ENCODE results near the gene PRKAA2.

Gene PRKAA2

GRCh38 chr1:56665384-56665783 lies 20.3 kb downstream of the PRKAA2 start:
- Histone ChIP-seq H3K4me1 (ENCODE audit: control insufficient read depth, insufficient read depth, low read length) (no peaks in the 10 kb centered on the region; the same call in 1 of the 2 replicates), H3K9me3 (ENCODE audit: control insufficient read depth, insufficient read depth, low read depth, low read length) (no peaks in the 10 kb centered on the region), H3K4me3 (ENCODE audit: low read depth, low read length) (no peak overlapping the region), H3K36me3 (ENCODE audit: control insufficient read depth in 2 of 2, insufficient read depth in 1 of 2, low read length in 2 of 2) (no peaks in the 10 kb centered on the region; a peak in 1 of 3 replicates), H3K27ac (ENCODE audit: extremely low read depth, low read depth, low read length) (no peak overlapping the region)
- TF ChIP-seq ZNF701 (tag by site-specific recombination; IDR thresholded peaks at IDR 0.05): no peak
- TF ChIP-seq KLF8 (tag by site-specific recombination; IDR thresholded peaks at IDR 0.05): no peak
- TF ChIP-seq PRDM6 (tag by site-specific recombination; IDR thresholded peaks at IDR 0.05): peak; percentile 56; the same call in 1 of the 2 replicates
- TF ChIP-seq ZNF707 (tag by site-specific recombination; IDR thresholded peaks at IDR 0.05): no peak
- POLR2A ChIA-PET: no interaction called here
- CTCF ChIA-PET: no interaction called here

DNA sequence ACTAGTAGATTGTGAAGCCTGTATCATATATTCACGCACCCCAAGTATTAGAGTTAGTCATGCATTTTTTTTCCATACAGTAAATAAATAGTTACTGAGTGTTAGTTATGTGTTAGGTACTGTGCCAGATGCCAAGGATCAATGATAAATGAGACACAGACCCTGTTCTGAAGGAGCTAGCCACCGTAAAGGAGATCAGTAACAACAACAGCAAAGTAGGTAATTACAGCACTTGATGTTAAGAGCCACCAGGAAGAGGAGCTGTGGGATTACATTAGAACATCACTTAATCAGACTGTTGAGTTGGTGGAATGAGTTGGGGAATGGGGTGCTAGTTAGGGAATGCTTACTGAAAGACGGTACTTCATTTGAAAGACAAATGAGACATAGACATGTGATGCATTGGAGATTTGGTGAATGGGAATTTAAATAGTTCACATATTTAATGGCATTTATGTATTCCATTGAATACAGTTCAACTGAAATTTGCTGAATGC lies 21.0 kb downstream of the PRKAA2 start:
- TF ChIP-seq ZNF16 (tag by site-specific recombination; IDR thresholded peaks at IDR 0.05; ENCODE audit: low read depth) (no peak), SP7 (tag by site-specific recombination; IDR thresholded peaks at IDR 0.05) (peak; percentile 74), MZF1 (tag by site-specific recombination; IDR thresholded peaks at IDR 0.05; ENCODE audit: borderline replicate concordance) (0 out of 2 replicates have a peak, but pooled peaks have one; percentile 17), OSR2 (tag by site-specific recombination; IDR thresholded peaks at IDR 0.05) (peak; percentile 78), ZNF214 (tag by site-specific recombination; IDR thresholded peaks at IDR 0.05; ENCODE audit: borderline replicate concordance) (no peak)
- TF ChIP-seq, protein P1, sequence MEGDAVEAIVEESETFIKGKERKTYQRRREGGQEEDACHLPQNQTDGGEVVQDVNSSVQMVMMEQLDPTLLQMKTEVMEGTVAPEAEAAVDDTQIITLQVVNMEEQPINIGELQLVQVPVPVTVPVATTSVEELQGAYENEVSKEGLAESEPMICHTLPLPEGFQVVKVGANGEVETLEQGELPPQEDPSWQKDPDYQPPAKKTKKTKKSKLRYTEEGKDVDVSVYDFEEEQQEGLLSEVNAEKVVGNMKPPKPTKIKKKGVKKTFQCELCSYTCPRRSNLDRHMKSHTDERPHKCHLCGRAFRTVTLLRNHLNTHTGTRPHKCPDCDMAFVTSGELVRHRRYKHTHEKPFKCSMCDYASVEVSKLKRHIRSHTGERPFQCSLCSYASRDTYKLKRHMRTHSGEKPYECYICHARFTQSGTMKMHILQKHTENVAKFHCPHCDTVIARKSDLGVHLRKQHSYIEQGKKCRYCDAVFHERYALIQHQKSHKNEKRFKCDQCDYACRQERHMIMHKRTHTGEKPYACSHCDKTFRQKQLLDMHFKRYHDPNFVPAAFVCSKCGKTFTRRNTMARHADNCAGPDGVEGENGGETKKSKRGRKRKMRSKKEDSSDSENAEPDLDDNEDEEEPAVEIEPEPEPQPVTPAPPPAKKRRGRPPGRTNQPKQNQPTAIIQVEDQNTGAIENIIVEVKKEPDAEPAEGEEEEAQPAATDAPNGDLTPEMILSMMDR (tag by site-specific recombination; IDR thresholded peaks at IDR 0.05): 0 out of 2 replicates have a peak, but pooled peaks have one; percentile 10
- no peaks in the 10 kb centered on the region for H3K9me3 ChIP-seq (ENCODE audit: control insufficient read depth, insufficient read depth, low read depth, low read length)
- no peaks in the 10 kb centered on the region; a peak in 1 of 3 replicates for H3K36me3 ChIP-seq (ENCODE audit: control insufficient read depth in 2 of 2, insufficient read depth in 1 of 2, low read length in 2 of 2)
- no peak overlapping the region for H3K27ac ChIP-seq (ENCODE audit: extremely low read depth, low read depth, low read length)
- H3K4me1 ChIP-seq (ENCODE audit: control insufficient read depth, insufficient read depth, low read length): no peaks in the 10 kb centered on the region; the same call in 1 of the 2 replicates
- ChIA-PET POLR2A (no interaction called here), CTCF (no interaction called here)
- H3K4me3 ChIP-seq (ENCODE audit: low read depth, low read length): no peak overlapping the region

- Histone ChIP-seq H3K4me1 (ENCODE audit: control insufficient read depth, insufficient read depth, low read length) (no peaks in the 10 kb centered on the region; the same call in 1 of the 2 replicates), H3K9me3 (ENCODE audit: control insufficient read depth, insufficient read depth, low read depth, low read length) (no peaks in the 10 kb centered on the region), H3K4me3 (ENCODE audit: low read depth, low read length) (no peak overlapping the region), H3K36me3 (ENCODE audit: control insufficient read depth in 2 of 2, insufficient read depth in 1 of 2, low read length in 2 of 2) (no peaks in the 10 kb centered on the region), H3K27ac (ENCODE audit: extremely low read depth, low read depth, low read length) (no peak overlapping the region)
- CTCF ChIA-PET: interaction anchor here (0.5 kb wide), 1 partner anchor 901 kb away, joined by 3 read pairs; no protein-coding TSS in a partner anchor
- TF ChIP-seq ZNF112 (tag by site-specific recombination; IDR thresholded peaks at IDR 0.05) (no peak), ZNF510 (tag by site-specific recombination; IDR thresholded peaks at IDR 0.05; ENCODE audit: insufficient replicate concordance) (no peak)
- TF ChIP-seq, protein P2, sequence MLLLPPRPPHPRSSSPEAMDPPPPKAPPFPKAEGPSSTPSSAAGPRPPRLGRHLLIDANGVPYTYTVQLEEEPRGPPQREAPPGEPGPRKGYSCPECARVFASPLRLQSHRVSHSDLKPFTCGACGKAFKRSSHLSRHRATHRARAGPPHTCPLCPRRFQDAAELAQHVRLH (tag by site-specific recombination; IDR thresholded peaks at IDR 0.05): no peak
- POLR2A ChIA-PET: no interaction called here
Measured at GRCh38 chr1:56670350-56670749, 25.2 kb downstream of the PRKAA2 start.

DNA sequence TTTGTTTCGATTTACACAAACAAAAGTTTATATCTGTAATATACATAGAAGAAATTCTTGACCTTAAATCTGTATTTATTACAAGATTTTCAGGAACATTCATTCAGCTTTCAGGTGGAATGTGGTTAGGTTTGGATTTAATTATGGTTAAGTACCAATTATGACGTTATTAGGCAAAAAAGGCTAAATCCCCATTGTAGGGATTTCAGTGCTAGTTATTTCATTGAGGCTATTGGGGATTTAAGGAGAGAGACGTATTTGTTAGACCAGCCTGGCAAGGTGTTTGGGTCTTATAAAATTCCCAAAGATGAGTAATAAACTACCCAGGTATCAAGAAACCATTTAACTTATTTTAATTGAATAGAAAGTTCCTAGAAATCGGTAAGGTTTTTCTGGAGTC lies 26.0 kb downstream of the PRKAA2 start:
- peaks cover 1% of the 10 kb centered on the region for H3K4me1 ChIP-seq (ENCODE audit: control insufficient read depth, insufficient read depth, low read length)
- CTCF ChIA-PET: no interaction called here
- H3K27ac ChIP-seq (ENCODE audit: extremely low read depth, low read depth, low read length): no peak overlapping the region
- POLR2A ChIA-PET: no interaction called here
- H3K4me3 ChIP-seq (ENCODE audit: low read depth, low read length): no peak overlapping the region
- TF ChIP-seq MZF1 (tag by site-specific recombination; IDR thresholded peaks at IDR 0.05; ENCODE audit: borderline replicate concordance) (peak; percentile 98), BCL11A (tag by site-specific recombination; IDR thresholded peaks at IDR 0.05; ENCODE audit: low read depth) (no peak), ZNF629 (tag by site-specific recombination; IDR thresholded peaks at IDR 0.05) (0 out of 2 replicates have a peak, but pooled peaks have one; percentile 6)
- no peaks in the 10 kb centered on the region for H3K36me3 ChIP-seq (ENCODE audit: control insufficient read depth in 2 of 2, insufficient read depth in 1 of 2, low read length in 2 of 2)
- no peaks in the 10 kb centered on the region for H3K9me3 ChIP-seq (ENCODE audit: control insufficient read depth, insufficient read depth, low read depth, low read length)
